Right renal cortex interstitium (tissue), 3 donors: ENCODE data around the gene MGMT. TPM values are rescaled to one million over a fixed set of nuclear protein-coding genes. Genes with fewer than 3 reads are reported as not detected.
A peak's percentile ranks its signal among the peaks of the same experiment; 100 is the strongest.

Source experiments
- DNase-seq, 3 donors: peaks; one replicate each; pipeline ENCODE4 v3.0.0-alpha.2; 2013; ENCODE audit warnings: low read depth in 3 of 3, low spot score in 2 of 3
- polyA plus RNA-seq, 3 donors: library from polyadenylated mRNA; unstranded; fragments of 120-200 nt; gene quantifications; one replicate each; pipeline ENCODE4 v1.2.1, GENCODE V29; 2013; ENCODE audit not compliant: insufficient read length in 3 of 3

Gene MGMT
- polyA plus RNA-seq, 3 donors, result 15.7 to 21.3 (median 18.3) TPM

GRCh38 chr10:129537151-129537550 lies 70.1 kb downstream of the MGMT start:
- no peak for DNase-seq

DNA sequence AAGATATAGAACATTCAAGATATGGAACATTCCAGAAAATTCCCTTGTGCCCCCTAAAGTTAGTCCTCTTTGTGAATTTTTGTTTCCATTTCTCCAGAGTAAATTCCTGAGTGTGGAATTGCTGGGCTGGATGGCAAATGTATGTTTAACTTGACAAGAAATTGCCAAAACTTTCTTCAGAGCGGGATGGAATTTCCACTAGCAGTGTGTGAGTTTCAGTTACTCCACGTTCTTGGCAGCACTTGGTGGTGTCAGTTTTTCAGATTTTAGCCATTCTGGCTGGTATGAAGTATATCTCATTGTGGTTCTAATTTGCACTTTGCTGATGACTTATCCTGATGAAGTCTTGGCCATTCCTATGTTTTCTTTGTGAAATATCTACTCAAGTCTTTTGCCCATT lies 71.2 kb downstream of the MGMT start:
- DNase-seq, result no peak

GRCh38 chr10:129541200-129541599 lies 74.2 kb downstream of the MGMT start:
- DNase-seq, result no peak

DNA sequence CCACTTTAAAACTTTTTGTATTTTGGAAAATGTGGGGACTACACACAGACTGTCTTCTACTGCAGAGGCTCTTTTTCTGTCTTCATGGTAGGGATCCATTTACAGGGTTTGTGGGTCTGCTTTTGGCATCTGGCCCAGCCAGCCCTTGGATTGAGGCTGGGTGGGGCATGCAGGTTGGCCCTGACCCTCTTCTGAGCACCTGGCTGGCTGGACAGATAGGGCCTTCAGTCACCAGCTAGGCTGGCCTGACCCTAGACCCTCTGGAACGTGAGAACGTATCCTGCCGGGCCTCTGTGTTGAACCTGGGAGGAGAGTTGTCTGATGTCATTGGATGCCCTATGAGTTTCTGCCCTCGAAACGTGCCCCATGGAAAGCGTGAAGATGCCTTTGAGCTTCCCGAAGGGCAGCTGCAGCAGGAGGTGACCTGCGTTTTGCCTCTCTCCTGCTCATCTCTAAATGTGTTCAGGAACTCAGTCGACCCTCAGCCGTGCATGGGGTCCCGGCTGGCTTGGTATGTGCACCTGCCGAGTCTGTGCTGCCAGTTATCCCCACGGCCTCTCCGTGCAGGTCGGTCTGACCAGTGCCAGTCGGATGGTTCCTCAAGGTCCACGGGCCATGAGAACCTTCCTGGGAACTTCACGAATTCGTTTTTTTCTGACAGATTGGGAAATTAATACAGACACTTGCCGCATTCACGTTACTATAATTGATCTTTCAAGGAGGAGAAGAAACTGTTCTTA lies 74.9 kb downstream of the MGMT start:
- DNase-seq, result no peak

DNA sequence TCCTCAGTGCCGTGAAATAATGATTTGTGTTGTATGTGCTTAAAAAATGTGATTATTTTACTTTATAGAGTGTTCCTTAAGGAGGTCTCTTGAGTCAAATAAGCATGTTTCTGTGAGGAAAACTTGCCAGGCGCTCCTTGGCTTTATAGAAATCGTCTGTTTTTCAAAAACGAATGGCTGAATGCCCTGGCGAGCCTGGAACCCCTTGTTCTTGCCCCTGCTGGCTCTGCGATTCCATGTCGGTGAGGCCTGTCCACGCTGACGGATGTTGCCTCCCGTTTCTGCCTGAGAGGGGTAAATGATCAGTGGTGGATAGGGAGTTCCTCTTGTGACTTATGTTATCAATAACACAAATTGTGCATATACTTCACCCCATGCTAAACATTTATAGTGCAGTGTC lies 75.5 kb downstream of the MGMT start:
- no peak for DNase-seq

DNA sequence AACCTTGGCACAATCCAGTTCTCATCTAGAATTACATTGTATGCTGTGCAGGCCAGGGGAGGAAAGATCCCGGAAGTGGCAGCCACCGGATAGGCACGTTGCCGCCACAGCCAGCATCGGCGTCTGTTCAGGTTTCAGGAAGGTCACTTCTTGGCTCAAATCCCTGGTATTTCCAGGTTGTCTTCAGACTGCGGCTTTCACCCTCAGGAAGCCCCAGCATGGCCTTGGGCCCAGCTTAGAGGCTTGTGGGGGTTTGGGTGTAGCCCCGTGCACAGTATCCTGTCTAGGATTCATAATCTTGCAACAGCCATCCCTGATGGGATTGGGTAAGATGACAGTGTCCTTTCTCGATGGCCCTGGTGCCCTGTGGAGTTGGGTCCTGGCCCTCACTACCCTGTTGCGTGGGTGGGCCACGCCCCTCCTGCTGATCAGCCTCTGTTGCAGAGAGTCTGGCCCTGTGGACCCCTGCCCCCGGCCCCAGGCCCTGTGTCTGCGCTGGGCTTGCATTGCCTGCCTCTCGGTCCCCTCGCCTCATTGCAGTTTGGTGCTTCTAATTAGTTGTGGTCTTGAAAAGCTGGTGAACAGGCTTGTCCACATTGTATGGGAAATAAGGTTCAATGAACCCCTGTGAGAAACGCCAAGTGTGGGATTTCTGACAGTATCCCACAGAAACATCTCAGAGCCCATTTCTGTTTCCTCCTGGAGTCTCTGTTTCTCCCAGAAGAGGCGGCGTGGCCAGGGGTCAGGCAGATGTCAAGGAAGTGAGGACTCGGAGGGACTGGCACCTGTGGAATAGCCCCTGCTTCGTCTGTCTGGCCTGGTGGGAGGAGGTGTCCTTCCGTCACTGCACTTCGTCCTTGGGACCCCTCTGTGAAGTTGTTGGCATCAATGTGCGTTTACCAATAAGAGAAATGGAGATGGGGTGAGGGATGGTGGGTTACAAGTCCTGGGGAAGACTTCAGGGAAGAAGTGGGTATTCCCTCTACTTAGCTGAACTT lies 77.5 kb downstream of the MGMT start:
- DNase-seq, result no peak

GRCh38 chr10:129545261-129545660 lies 78.2 kb downstream of the MGMT start:
- DNase-seq, result no peak

- DNase-seq, result no peak
Observed at GRCh38 chr10:129546106-129546505, 79.1 kb downstream of the MGMT start.

- DNase-seq, result no peak
Observed at GRCh38 chr10:129547608-129548007, 80.6 kb downstream of the MGMT start.

GRCh38 chr10:129548600-129548999 lies 81.6 kb downstream of the MGMT start:
- no peak for DNase-seq

GRCh38 chr10:129550076-129550475 lies 83.0 kb downstream of the MGMT start:
- DNase-seq, result no peak

GRCh38 chr10:129550658-129551057 lies 83.6 kb downstream of the MGMT start:
- DNase-seq, result no peak

GRCh38 chr10:129552119-129552518 lies 85.1 kb downstream of the MGMT start:
- DNase-seq, result no peak

DNA sequence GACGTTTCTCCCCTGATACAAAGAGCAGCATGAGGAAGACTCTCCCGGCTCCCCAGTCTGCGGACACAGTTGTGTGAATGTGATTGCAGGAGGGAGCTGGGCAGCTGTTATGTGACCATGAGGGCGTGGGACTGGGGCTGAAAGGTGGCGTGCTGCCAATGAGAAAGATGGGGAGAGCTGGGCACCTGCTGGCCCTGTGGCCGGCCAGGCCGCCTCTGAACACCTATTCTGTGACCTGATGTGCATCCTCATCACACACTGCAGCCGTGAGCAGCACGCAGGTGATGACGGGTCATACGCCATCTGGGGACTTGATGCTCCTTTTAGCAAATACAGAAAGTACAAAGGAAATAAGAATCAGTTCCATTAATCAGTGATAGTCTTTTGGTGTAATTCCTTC lies 86.9 kb downstream of the MGMT start:
- no peak for DNase-seq

DNA sequence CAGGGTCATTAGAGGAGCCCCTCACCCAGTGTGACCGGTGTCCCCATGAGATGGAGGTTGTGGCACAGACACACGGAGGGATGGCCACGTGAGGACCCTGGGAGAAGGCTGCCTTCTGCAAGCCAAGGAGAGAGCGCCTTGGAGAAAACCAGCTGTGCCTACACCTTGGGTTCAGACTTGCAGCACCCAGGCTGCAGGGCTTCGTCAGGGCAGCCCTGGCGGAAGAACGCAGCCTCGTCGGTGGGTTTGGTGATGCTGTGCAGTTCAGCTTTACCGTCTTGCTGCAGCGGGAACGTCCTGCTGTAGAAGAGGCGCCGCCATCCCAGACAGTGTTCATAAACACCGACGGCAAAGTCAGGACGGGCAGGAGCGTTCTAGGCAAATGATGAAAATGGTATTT lies 89.3 kb downstream of the MGMT start:
- DNase-seq, result no peak

GRCh38 chr10:129560361-129560760 lies 93.3 kb downstream of the MGMT start:
- DNase-seq, result no peak

- DNase-seq, result no peak
Observed at GRCh38 chr10:129562487-129562886, 95.4 kb downstream of the MGMT start.

GRCh38 chr10:129564923-129565322 lies 97.9 kb downstream of the MGMT start:
- DNase-seq, result no peak

DNA sequence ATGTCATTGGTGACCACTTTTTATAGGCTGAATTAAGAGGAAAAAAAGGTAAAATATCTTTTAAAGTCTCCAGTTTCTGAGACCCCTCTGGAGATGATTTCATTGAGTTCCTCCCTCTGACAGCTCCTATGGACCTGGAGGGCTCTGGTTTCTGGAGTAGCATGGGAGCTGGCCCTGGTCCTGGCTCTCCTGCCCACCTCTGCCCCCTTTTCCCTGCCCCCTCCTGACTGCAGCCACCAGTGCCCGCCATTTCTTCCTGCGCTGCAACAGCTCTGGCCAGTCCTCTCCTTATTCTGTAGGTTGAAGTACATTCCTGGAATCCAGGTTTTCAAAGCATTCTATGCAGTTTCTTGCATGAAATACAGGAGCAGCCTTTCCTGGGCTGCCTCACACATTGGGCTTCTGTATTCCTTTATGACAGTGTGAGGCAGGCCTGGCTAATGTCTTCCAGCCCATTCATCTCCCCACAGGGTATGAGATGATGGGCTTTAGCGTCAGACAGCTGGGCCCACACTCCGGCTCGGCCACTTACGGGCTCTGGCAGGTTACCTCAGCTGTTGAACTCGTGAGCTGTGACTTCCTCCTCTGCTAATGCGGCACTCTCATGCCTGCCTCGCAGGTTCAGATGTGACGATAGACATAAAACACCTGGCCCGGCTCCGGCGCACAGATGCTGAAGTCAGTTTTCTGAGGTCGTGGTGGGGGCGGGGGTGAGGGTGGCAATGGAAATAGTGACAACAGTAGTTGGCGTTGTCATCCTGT lies 101.7 kb downstream of the MGMT start:
- peak in 1 of 3 donors; percentile 40 for DNase-seq

DNA sequence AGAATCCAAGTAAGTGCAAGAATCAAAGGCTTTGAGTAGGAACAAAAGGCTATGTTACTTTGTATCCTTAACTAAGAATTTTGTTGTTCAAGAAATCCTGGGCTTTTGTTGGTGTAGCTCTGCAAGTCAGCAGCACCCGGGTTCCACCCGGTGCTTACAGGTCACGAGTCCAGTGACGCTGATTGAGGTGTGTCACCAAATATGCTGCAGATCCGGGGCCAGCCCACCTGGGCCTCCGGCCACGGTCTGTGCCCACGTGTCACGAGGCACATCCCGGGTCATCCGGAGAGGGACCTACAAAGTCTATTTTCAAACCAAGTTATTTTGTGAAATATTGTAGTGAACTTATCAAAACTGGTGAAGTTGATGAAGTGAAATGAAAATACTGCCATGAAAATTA lies 103.1 kb downstream of the MGMT start:
- DNase-seq, result no peak

GRCh38 chr10:129579228-129579627 lies 112.2 kb downstream of the MGMT start:
- no peak for DNase-seq
